CD4-positive, alpha-beta T cell treated with Interleukin-10 for 1 hour (primary cell): Measurements from ENCODE around the gene GPR176.

Experiments used
- DNase-seq: peaks from one replicate; pipeline ENCODE4 v3.0.0-alpha.2; 2020

Gene GPR176

DNA sequence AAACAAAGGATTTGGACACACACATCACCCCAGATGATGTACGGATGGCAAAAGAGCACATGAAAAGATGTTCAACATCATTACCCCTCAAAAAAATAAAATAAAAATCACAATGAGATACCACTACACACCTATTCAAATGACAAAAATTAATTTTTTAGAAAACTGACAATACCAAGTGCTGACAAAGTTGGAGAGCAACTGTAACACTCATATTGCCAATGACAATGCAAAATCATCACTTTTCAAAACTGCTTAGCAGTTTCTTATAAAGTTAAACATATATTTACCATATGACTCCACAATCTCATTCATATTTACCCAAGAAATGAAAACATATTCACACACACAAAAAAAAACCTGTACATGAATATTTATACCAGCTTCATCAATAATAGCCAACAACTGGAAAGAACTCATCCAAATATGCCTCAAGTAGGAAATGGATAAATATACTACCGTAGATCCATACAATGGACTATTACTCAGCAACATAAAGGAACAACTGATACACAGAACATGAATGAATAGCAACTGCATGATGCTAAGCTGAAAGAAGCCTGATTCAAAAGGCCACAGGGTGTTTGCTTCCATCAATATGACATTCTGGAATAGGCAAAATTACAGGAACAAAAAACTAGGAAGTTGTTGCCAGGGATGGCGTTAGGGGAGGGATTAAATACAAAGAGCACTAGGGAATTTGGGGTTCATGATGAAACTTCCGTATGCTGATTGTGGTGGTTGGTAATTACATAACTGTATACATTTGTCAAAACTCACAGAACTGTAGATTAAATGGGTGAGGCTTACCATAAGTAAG, 138.7 kb downstream of the GPR176 start:
- no peak for DNase-seq

DNA sequence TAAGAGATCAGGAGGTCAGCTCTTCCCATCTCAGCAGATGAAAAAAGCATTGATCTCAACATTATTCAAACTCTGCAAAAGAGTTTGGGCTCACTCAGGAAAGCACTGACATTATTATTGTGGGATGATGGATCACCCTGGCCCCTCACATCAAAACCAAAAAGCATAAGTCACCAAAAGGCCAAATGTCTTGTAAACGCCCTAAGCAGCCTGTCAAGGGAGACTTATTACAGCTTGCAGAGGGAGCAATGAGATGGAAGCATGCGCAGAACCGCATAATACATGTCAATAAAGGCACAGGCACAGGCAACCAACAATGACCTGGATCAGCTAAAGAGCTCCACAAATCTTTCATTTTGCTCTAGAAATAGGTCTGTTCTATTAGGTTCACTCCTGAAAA, 142.0 kb downstream of the GPR176 start:
- DNase-seq: no peak

DNA sequence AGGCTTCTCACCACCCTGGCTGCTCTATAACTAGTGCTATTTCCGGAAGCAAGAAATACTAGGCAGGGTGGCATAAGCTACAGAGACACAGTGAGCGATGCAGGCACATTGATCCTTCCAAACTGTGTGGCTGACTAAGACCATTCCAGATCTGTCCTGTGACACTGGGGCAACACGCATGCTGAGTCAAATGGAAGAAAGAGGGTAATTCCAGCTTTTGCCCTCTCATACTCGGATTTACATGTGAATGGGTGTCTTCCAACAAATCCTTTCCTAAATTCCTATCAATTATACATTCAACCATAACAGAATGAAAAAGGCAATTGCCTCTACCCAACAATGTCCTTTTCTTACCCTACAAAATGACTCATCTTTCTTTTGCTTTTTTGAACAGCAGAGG, 142.6 kb downstream of the GPR176 start:
- no peak for DNase-seq

DNA sequence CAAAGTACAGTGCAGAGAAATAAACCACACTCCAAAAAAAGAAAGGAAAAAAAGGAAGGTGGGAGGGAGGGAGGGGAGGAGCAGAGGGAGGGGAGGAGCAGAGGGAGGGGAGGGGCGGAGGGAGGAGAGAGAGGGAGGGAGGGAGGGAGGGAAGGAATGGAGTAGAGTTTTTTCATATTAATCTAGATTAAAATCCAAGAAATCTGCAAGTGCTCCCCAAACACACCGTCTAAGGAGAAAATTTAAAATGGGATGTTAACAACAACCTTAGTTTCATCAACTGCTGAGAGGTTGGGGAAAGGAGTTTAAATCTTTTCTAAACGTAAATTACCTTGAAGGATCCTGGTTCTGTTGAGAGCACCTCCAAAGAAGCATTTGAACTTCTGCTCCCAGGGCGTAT, 144.0 kb downstream of the GPR176 start:
- no peak for DNase-seq

DNA sequence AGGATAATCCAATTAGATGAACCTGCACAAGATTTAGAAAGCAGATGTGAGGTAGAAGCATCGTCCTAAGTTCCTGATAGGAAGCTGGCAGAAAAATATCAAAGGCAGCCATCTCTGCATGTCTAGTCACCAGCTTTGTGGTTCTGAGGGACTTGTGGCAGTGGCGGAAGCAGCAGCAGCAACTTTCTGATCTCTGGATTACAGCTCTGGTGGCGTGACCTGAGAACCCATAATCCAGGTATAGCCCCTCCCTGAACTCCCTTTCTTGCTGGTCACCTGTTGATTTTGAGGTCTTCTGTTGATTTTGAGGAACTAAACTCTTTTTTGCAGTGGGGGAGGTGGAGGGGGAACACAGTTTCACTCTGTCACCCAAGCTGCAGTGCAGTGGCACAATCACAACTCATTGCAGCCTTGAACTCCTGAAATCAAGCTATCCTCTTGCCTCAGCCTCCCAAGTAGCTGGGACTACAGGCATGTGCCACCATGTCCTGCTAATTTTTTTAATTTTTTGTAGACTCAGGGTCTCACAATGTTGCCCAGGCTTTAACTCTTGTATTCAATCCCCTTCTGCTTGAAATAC, 145.3 kb downstream of the GPR176 start:
- peak; percentile 53 for DNase-seq

DNA sequence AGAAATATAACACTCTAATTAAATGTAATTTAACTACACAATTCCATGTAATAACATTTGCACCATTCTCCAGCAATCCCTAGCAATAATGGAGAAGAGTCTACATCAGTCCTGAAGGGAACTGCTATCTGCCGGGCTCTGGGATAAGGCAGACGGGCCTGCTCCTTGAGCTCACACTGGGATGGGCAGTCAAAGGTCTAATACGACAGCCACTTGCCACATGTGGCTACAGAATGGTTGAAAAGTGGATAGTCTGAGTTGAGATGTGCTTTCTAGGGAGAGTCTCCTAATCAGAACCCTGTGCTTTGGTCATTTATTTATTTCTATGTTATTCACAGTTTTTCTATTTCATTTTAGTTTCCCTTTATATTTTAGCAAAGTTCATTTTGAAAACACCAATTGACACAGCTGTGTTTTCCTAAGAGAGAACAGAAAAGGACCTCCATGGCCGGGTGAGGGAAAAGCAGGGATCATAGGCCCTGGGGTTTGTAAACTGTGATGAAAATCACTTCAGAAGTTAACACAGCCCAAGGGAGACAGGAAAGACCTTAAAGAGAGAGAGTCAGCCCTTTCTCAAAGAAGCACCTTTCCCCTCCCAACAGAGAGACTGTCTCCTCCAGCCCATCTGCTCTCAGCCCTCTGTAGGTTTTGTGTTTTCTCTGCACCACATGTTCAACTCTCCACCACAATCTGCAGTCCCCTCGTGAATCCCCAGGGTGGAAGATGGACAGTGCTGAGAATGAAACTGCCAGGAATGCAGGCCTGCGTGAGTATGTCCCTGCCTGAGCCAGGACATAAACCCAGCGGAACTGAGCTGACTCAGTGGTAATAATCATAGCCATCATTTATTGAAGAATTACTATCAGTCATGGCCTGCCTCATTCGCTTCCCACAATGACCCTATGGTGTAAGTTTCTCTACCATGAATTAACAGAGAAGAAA, 149.0 kb downstream of the GPR176 start:
- DNase-seq: no peak

DNA sequence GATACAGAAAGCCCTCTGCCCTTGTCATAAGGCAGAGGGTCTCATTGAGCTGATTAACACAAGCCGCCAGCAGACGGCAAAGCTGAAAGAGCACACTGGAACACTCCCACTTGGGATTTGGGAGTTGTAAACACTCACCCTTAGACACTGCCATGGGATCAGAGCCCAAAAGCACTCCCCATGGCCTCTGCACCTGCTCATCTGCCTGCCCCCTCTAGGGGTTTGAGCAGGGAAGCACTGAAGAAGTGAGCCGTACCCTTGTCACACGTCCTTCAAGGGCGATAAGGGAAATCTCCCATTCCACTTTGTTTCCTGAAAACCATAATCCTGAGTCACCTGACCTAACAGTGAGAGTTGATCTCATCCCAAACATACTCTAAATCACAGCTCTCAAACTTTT, 152.1 kb downstream of the GPR176 start:
- DNase-seq: no peak

DNA sequence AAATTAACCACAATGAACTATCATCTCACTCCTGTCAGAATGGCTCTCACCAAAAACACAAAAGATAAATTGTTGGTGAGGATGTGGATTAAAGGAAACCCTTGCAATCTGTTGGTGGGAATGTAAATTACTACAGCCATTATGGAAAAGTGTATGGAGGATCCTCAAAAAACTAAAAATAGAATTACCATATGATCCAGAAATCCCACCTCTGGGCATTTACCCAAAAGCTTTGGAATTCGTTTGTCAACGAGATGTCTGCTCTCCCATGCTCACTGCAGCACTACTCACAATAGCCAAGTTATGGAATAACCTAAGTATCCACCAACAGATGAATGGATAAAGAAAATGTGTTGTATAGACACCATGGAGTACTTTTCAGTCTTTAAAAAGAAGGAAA, 159.1 kb downstream of the GPR176 start:
- no peak for DNase-seq

DNA sequence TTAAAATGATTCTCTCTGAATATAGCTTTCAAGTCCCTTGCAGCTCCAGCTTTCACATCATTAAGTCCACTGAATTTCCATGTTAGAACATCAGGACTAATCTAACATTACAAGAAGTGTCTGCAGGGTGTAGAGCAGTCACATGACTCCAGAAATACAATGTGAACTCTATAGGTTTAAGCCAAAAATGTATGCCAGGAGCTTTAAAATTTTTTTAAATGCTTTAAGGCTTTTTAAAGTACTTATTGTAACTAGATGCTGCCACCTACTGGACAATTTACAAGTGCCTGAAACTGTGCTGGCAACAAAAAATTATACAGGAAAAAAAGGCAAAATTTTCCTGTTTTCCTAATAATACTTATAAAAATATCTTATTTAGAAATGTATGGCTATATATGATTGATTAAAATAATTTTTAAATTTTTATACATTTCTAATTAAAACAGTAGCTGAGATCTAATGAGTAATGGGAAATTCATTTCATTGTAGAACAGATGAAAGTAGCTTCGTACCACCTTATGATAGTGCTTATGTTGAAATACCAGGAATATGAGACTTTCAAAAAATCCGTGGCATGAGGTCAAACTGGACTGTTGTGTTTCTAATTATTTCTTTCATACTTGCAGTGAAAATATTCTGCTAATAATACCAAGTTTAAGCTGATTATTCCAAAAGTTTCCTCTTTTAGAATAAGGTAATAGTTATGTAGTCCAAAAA, 163.1 kb downstream of the GPR176 start:
- peak; percentile 67 for DNase-seq

DNA sequence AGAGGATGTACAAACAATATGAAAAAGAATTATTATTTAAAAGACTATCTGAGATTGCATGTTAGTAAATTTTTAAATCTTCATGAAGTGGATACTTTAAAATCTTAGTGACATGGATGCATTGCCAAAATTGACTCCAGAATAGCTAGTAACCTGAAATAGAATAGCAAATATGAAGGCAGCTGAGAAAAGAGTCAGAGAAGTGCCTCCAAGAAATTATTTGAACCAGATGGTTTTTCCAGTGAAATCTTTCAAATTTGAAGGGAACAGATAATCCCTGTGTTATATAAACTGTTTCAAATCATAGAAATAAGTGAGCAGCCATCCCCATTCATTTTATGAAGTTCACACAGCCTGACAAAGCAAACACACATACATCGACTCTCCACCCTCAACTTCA, 167.1 kb downstream of the GPR176 start:
- DNase-seq: no peak

DNA sequence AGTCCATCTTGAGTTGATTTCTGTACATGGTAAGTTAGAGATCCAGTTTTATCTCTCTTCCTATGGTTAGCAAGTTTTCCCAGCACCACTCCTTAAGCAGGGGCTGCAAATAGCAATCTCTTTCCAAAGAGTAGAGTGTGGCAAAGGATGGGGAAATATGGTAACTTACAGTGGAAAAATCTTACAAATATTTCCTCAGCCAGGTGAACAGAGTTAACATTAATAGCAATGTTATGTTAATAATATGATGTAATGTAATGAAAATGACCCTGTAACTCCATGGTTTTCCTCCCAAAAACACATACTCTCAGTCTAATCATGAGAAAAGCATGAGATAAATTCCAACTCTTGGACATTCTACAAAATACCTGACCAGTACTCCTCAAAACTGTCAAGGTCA, 167.8 kb downstream of the GPR176 start:
- no peak for DNase-seq
